LNCaP clone FGC (cell line): ENCODE data around the gene TXNL1.
"Not testable (repeated sequence)": the region's sequence is repeated elsewhere in the genome, so short reads cannot be mapped to it uniquely, and the experiment has no call there.

ENCODE experiments used
- DNase-seq: peaks from one replicate; pipeline ENCODE4 v3.0.0-alpha.2; 2011; ENCODE audit warnings: low read depth
- H3K4me3 ChIP-seq: 2 replicates; pipeline ENCODE4 v1.5.1; 2011; ENCODE audit warnings: mild to moderate bottlenecking, low read depth, low read length, control low read depth
- TF ChIP-seq, protein P1 (sequence below): IDR thresholded peaks from 2 replicates; pipeline ENCODE4 v1.5.1; 2012; ENCODE audit warnings: mild to moderate bottlenecking; ENCODE audit not compliant: control insufficient read depth, insufficient read depth; ENCODE audit errors: extremely low read depth

TXNL1 gene

DNA sequence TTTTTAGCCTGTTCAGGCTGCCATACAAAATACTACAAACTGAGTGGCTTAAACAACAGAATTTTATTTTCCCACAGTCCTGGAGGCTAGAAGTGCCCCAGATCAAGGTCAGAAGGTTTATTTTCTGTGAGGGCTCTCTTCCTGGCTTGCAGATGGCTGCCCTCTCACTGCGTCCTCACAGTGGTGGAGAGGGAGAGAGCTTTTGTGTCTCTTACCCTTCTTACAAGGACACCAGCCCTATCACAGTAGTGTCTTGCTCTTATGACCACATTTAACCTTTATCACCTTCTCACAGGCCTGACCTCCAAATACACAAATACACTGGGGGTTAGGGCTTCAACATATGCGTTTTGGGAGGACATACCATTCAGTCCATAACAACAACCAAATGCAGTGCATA is 24.5 kb upstream of the TXNL1 start:
- DNase-seq, result no peak
- TF ChIP-seq, protein P1, sequence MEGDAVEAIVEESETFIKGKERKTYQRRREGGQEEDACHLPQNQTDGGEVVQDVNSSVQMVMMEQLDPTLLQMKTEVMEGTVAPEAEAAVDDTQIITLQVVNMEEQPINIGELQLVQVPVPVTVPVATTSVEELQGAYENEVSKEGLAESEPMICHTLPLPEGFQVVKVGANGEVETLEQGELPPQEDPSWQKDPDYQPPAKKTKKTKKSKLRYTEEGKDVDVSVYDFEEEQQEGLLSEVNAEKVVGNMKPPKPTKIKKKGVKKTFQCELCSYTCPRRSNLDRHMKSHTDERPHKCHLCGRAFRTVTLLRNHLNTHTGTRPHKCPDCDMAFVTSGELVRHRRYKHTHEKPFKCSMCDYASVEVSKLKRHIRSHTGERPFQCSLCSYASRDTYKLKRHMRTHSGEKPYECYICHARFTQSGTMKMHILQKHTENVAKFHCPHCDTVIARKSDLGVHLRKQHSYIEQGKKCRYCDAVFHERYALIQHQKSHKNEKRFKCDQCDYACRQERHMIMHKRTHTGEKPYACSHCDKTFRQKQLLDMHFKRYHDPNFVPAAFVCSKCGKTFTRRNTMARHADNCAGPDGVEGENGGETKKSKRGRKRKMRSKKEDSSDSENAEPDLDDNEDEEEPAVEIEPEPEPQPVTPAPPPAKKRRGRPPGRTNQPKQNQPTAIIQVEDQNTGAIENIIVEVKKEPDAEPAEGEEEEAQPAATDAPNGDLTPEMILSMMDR, result no peak
- H3K4me3 ChIP-seq, result no peak overlapping the region

- DNase-seq, result no peak
- H3K4me3 ChIP-seq, result no peak overlapping the region
- TF ChIP-seq, protein P1, result no peak
Observed at GRCh38 chr18:56662502-56662901, 24.1 kb upstream of the TXNL1 start.

DNA sequence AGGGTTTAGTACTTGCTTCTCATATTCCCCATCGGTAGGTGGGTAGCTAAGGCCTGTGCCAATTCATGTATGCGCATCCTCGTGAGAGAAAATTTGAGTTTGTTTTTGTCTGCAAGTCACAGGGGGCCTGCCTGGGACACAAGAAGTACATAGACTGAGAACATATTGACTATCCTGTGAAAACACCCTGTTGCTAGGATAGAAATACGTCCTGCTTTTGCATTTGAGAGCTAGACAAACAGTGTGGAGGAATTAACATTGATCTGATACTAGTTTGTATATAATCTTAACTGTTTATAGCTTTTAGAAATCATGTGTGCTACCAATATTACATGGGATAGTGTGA is 23.6 kb upstream of the TXNL1 start:
- TF ChIP-seq, protein P1, result no peak
- no peak for DNase-seq
- no peak overlapping the region for H3K4me3 ChIP-seq

DNA sequence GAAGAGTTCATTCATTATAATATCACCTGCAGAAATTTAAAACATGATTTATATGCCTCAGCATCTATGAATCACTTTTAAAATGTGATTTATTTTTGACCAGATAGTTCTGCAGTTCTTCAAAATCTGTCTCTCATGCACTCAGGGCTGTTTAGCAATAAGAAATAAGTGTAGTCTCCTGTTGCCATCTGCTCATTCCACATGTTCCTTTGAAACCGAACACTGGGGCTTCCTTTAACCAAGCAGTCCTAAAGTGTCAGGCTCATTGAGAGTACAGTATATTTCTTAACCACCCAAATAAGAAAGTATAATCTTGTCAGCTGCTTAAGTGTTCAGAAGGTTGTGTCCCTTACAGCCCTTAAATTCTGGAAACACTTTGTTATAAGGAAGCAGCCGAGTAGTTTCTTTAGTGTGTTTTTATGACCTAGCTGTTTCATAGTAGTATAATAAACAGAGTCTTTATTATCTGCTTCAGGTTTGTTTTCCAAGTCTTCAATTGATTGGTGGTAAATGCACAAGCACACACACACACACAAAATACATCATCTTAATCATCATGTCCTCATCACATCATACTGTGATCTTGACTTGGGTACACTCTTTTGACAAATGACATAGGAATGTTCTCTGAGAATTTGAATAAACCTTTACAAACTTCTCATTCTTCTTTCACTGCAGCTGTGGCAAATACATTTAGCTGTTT is 23.1 kb upstream of the TXNL1 start:
- DNase-seq, result no peak
- TF ChIP-seq, protein P1, result no peak
- H3K4me3 ChIP-seq, result no peak overlapping the region

- DNase-seq, result no peak
- no peak overlapping the region for H3K4me3 ChIP-seq
- TF ChIP-seq, protein P1, result no peak
Observed at GRCh38 chr18:56660655-56661054, 22.3 kb upstream of the TXNL1 start.

DNA sequence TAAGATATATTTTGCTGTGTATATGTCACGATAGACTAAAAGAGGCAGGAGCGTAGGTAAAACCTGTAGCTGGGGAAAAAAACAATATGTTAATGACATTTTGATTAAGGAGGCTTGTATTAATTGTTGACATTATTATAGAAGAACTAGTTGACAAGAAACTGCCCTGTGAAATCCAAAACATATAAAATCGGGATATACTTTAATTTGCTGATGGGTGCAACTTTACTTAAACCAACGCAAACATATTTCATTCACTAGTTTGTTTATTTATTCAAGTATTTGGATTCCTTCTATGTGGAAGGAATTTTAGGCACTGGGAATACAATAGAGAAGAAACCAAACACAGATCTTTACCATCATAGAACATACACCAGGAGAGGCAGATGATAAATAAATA is 20.7 kb upstream of the TXNL1 start:
- DNase-seq, result no peak
- TF ChIP-seq, protein P1, result no peak
- H3K4me3 ChIP-seq, result no peak overlapping the region

GRCh38 chr18:56658261-56658660 is 19.9 kb upstream of the TXNL1 start:
- no peak for DNase-seq
- no peak overlapping the region for H3K4me3 ChIP-seq
- TF ChIP-seq, protein P1, result no peak

- H3K4me3 ChIP-seq, result not testable (repeated sequence)
Observed at GRCh38 chr18:56654280-56654679, 15.9 kb upstream of the TXNL1 start.

More at GRCh38 chr18:56654280-56654679, 15.9 kb upstream of the TXNL1 start:
- DNase-seq, result not testable (repeated sequence)
